Panc1 (cell line): Measurements from ENCODE around the gene PAX7. TPM values are rescaled to one million over a fixed set of nuclear protein-coding genes. Genes with fewer than 3 reads are reported as not detected.
"Not testable (repeated sequence)": the region's sequence is repeated elsewhere in the genome, so short reads cannot be mapped to it uniquely, and the experiment has no call there.

Source experiments
- ATAC-seq: fragments of 200-7000 bp; cut with Tn5 transposase; 2 replicates; pipeline ENCODE4 v1.9.1; 2020; ENCODE audit warnings: mild to moderate bottlenecking, moderate library complexity
- BruUV-seq: library from RNA; stranded (reverse); fragments of 400-500 nt; replicated peaks from 2 replicates; lab custom pipeline; 2021; lab: Mats Ljungman, UMichigan
- CTCF ChIA-PET: fragments of 300-600 bp; sonication (Branson Sonifier 250); formaldehyde crosslinking; loops from one replicate; lab custom pipeline; 2022; ENCODE audit warnings: antibody characterized with exemption; lab: Charles Lee
- POLR2A ChIA-PET: fragments of 300-600 bp; sonication (Branson Sonifier 250); formaldehyde crosslinking; loops from one replicate; lab custom pipeline; 2022; ENCODE audit warnings: antibody characterized with exemption; lab: Charles Lee
- DNase-seq: peaks from one replicate; pipeline ENCODE4 v3.0.0-alpha.2; 2010; ENCODE audit warnings: low read depth, low spot score
- H3K27ac ChIP-seq: 2 replicates; pipeline ENCODE4 v1.5.1; 2011; ENCODE audit warnings: mild to moderate bottlenecking, low read length, inconsistent platforms
- H3K27me3 ChIP-seq: fragments of 200-500 bp; sonication (Bioruptor generic); 2 replicates; pipeline ENCODE4 v1.6.0; 2014; ENCODE audit warnings: low read length, inconsistent platforms; ENCODE audit not compliant: control insufficient read depth, insufficient read depth
- H3K36me3 ChIP-seq: fragments of 200-500 bp; sonication (Bioruptor generic); 2 replicates; pipeline ENCODE4 v1.5.1; 2014; ENCODE audit warnings: inconsistent platforms, mild to moderate bottlenecking, low read length, moderate library complexity; ENCODE audit not compliant: control insufficient read depth, insufficient read depth
- H3K4me1 ChIP-seq: 2 replicates; pipeline ENCODE4 v1.5.1; 2011; ENCODE audit warnings: inconsistent platforms, mild to moderate bottlenecking, low read length, moderate library complexity; ENCODE audit not compliant: control insufficient read depth, insufficient read depth
- H3K4me3 ChIP-seq, 2 experiments: 2 replicates each; pipeline ENCODE4 v1.5.1; 2011 to 2012; ENCODE audit warnings: low read depth in 2 of 2, low read length in 2 of 2, mild to moderate bottlenecking in 2 of 2, inconsistent platforms in 1 of 2, moderate library complexity in 1 of 2
- H3K9me3 ChIP-seq: fragments of 200-500 bp; sonication (Bioruptor generic); 2 replicates; pipeline ENCODE4 v1.5.1; 2014; ENCODE audit warnings: low read depth, mild to moderate bottlenecking, inconsistent platforms, low read length, moderate library complexity; ENCODE audit not compliant: control insufficient read depth, insufficient read depth
- CTCF ChIP-seq: fragments of 450-650 bp; IDR thresholded peaks from 2 replicates; pipeline ENCODE4 v1.5.1; 2017; ENCODE audit warnings: mild to moderate bottlenecking
- POLR2AphosphoS5 ChIP-seq: IDR thresholded peaks from 2 replicates; pipeline ENCODE4 v1.6.1; 2012; ENCODE audit warnings: mild to moderate bottlenecking, low read depth, low read length, moderate library complexity
- REST ChIP-seq, 2 experiments: IDR thresholded peaks; 2 replicates each; pipeline ENCODE4 v1.6.1; 2011 to 2012; ENCODE audit warnings: low read depth in 2 of 2, control low read depth in 1 of 2, low read length in 1 of 2, mild to moderate bottlenecking in 1 of 2, moderate library complexity in 1 of 2; ENCODE audit not compliant: insufficient read depth in 1 of 2
- SIN3A ChIP-seq: IDR thresholded peaks from 2 replicates; pipeline ENCODE4 v1.6.1; 2012; ENCODE audit warnings: low read depth, mild to moderate bottlenecking, low read length, moderate library complexity, borderline replicate concordance; ENCODE audit not compliant: insufficient read depth
- TCF7L2 ChIP-seq: IDR thresholded peaks from 2 replicates; pipeline ENCODE4 v1.6.1; 2011; ENCODE audit warnings: mild to moderate bottlenecking, low read depth, low read length, inconsistent platforms
- in situ Hi-C: cut with HindIII; loops from 2 replicates; pipeline ENCODE4 v1.10.0; 2016; ENCODE audit warnings: low sequenced_read_pairs, low pct_unique_long_range_greater_than_20kb
- intact Hi-C: fragments of 100-400 bp; cut with micrococcal nuclease; formaldehyde crosslinking; loops from one replicate; pipeline ENCODE4 v1.10.0; 2022; ENCODE audit not compliant: unreplicated experiment
- total RNA-seq: library from RNA; stranded (reverse); gene quantifications from one replicate; pipeline ENCODE4 v1.2.1, GENCODE V29; 2021; ENCODE audit not compliant: unreplicated experiment

PAX7 gene
- total RNA-seq, 1 experiment from 2014 or later: not detected

- POLR2A ChIA-PET: no interaction called here
- no TSS peak for BruUV-seq
- no peak for TF ChIP-seq SIN3A
- H3K36me3 ChIP-seq: no peaks in the 10 kb centered on the region
- CTCF ChIA-PET: no interaction called here
- DNase-seq: no peak
- peaks cover 12% of the 10 kb centered on the region for H3K27me3 ChIP-seq
- in situ Hi-C loops (no loop called here), intact Hi-C loops (no loop called here)
- H3K9me3 ChIP-seq: no peaks in the 10 kb centered on the region
- no peak overlapping the region for H3K4me3 ChIP-seq
- no peaks in the 10 kb centered on the region for H3K4me1 ChIP-seq
- H3K27ac ChIP-seq: no peak overlapping the region
- no peak for ATAC-seq
These were observed 135.1 kb downstream of the PAX7 start for GRCh38 chr1:18765725-18766124.

- DNase-seq (no peak), ATAC-seq (no peak)
- Histone ChIP-seq H3K27ac (no peak overlapping the region), H3K27me3 (peaks cover 12% of the 10 kb centered on the region), H3K36me3 (no peaks in the 10 kb centered on the region), H3K4me3 (no peak overlapping the region), H3K9me3 (no peaks in the 10 kb centered on the region), H3K4me1 (no peaks in the 10 kb centered on the region)
- in situ Hi-C loops (no loop called here), intact Hi-C loops (no loop called here)
- ChIA-PET POLR2A (no interaction called here), CTCF (interaction anchor here (0.6 kb wide), 1 partner anchor 20 kb away, joined by 3 read pairs; no protein-coding TSS in a partner anchor)
- no peak for TF ChIP-seq TCF7L2
- TF ChIP-seq POLR2AphosphoS5: no peak
- no peak for TF ChIP-seq REST (IDR thresholded peaks at IDR 0.05; ENCODE audit: insufficient read depth in 1 of 2, low read depth in 2 of 2, low read length in 1 of 2)
- no peak for TF ChIP-seq CTCF
- no peak for TF ChIP-seq SIN3A
- BruUV-seq: no TSS peak
These were observed 135.7 kb downstream of the PAX7 start for GRCh38 chr1:18766328-18766727.

GRCh38 chr1:18767576-18767975 lies 136.9 kb downstream of the PAX7 start:
- DNase-seq, ATAC-seq, BruUV-seq, H3K27ac ChIP-seq, CTCF ChIA-PET, H3K9me3 ChIP-seq, H3K4me1 ChIP-seq, in situ Hi-C loops, H3K36me3 ChIP-seq, POLR2A ChIA-PET, intact Hi-C loops, H3K4me3 ChIP-seq: not testable (repeated sequence)
- peaks cover 12% of the 10 kb centered on the region for H3K27me3 ChIP-seq
